BJ (cell line): ENCODE results near the gene MYL7. TPM values are rescaled to one million over a fixed set of nuclear protein-coding genes. Genes with fewer than 3 reads are reported as not detected.
"Not testable (repeated sequence)": the region's sequence is repeated elsewhere in the genome, so short reads cannot be mapped to it uniquely, and the experiment has no call there.

ENCODE experiments used
- CTCF ChIA-PET: fragments of 350-600 bp; formaldehyde crosslinking; extraction: SDS; loops from one replicate; lab custom pipeline; 2021; ENCODE audit warnings: antibody characterized with exemption, inconsistent platforms; lab: Yijun Ruan, JAX
- POLR2A ChIA-PET: fragments of 300-600 bp; sonication (Branson Sonifier 250); formaldehyde crosslinking; extraction: SDS; loops from one replicate; lab custom pipeline; 2021; ENCODE audit warnings: antibody characterized with exemption; lab: Charles Lee
- DNase-seq: peaks from one replicate; pipeline ENCODE4 v3.0.0-alpha.2; 2011; ENCODE audit warnings: low read depth
- H3K27me3 ChIP-seq: 2 replicates; pipeline ENCODE4 v1.6.0; 2011; ENCODE audit warnings: low read length; ENCODE audit not compliant: control insufficient read depth, insufficient read depth
- H3K36me3 ChIP-seq: 2 replicates; pipeline ENCODE4 v1.5.1; 2011; ENCODE audit warnings: low read length; ENCODE audit not compliant: control insufficient read depth, insufficient read depth
- H3K4me3 ChIP-seq: 2 replicates; pipeline ENCODE4 v1.5.1; 2011; ENCODE audit warnings: low read depth, mild to moderate bottlenecking, control low read depth, low read length
- CTCF ChIP-seq: IDR thresholded peaks from 2 replicates; pipeline ENCODE4 v1.5.1; 2011; ENCODE audit warnings: low read depth, mild to moderate bottlenecking, control low read depth, inconsistent platforms, low read length, moderate library complexity; ENCODE audit not compliant: insufficient read depth
- polyA plus RNA-seq: library from polyadenylated mRNA; depleted of rRNA; stranded (reverse); fragments of >200 nt; gene quantifications from 2 replicates; pipeline ENCODE4 v1.2.3, GENCODE V29; 2011

MYL7 gene
- polyA plus RNA-seq, 1 experiment = 0.26 TPM

GRCh38 chr7:44176486-44176885 is 35.4 kb upstream of the MYL7 start:
- POLR2A ChIA-PET = no interaction called here
- no peak for TF ChIP-seq CTCF
- CTCF ChIA-PET = interaction anchor here (1.0 to 1.5 kb wide), 3 partner anchors 10 to 46 kb away, joined by 3 to 7 read pairs (median 3); no protein-coding TSS in a partner anchor
- no peak overlapping the region for H3K4me3 ChIP-seq
- no peak for DNase-seq
- H3K27me3 ChIP-seq = peaks cover 7% of the 10 kb centered on the region
- no peaks in the 10 kb centered on the region for H3K36me3 ChIP-seq

- H3K4me3 ChIP-seq = no peak overlapping the region
- TF ChIP-seq CTCF = no peak
- POLR2A ChIA-PET = no interaction called here
- H3K36me3 ChIP-seq = no peaks in the 10 kb centered on the region
- CTCF ChIA-PET = interaction anchor here (1.0 to 1.5 kb wide), 3 partner anchors 11 to 45 kb away, joined by 3 to 7 read pairs (median 3); no protein-coding TSS in a partner anchor
- H3K27me3 ChIP-seq = peaks cover 7% of the 10 kb centered on the region
- no peak for DNase-seq
Observed at GRCh38 chr7:44175730-44176129, 34.6 kb upstream of the MYL7 start.

GRCh38 chr7:44174694-44174948 is 33.5 kb upstream of the MYL7 start:
- H3K36me3 ChIP-seq, POLR2A ChIA-PET, DNase-seq, CTCF ChIA-PET, H3K4me3 ChIP-seq, H3K27me3 ChIP-seq: not testable (repeated sequence)

GRCh38 chr7:44173911-44174693 is 33.0 kb upstream of the MYL7 start:
- no peak for TF ChIP-seq CTCF
- CTCF ChIA-PET = interaction anchor here (0.9 kb wide), 2 partner anchors 15 to 155 kb away, joined by 3 read pairs; partner anchors contain the start of gene GCK

GRCh38 chr7:44172803-44173424 is 31.8 kb upstream of the MYL7 start:
- Histone ChIP-seq H3K36me3 (no peaks in the 10 kb centered on the region), H3K4me3 (no peak overlapping the region), H3K27me3 (peaks cover 9% of the 10 kb centered on the region)
- CTCF ChIA-PET = interaction anchor here (0.9 to 1.4 kb wide), 3 partner anchors 16 to 154 kb away, joined by 3 read pairs; partner anchors contain the start of gene GCK
- DNase-seq = no peak
- POLR2A ChIA-PET = no interaction called here
- TF ChIP-seq CTCF = no peak

More at GRCh38 chr7:44173911-44174693, 33.0 kb upstream of the MYL7 start:
- Histone ChIP-seq H3K4me3 (no peak overlapping the region), H3K27me3 (peaks cover 9% of the 10 kb centered on the region), H3K36me3 (no peaks in the 10 kb centered on the region)
- POLR2A ChIA-PET = no interaction called here
- DNase-seq = no peak
